ENCODE measurements around the gene SPTLC3. TPM values are rescaled to one million over a fixed set of nuclear protein-coding genes. Genes with fewer than 3 reads are reported as not detected.

The SPTLC3 gene
- total RNA-seq, 1 experiment from 2014 or later = 7.5 TPM

DNA sequence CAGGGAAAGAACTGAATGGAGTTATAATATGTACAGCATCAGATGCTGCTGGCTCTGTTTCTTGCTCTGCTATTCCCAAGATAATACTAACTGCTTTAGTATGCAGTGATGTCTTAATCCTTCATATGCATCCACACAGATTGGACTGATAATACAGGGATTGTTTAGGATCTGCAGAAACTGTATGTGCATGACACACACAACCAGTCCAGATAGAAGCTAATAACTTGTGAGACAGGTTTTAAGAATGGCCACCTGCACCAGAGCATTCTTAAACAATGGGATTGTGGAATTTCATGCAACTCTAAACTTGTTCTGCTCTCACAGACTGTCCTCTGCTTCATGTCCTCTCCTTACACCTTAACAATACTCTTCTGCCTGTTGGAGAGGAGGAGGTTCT is 90.9 kb downstream of the SPTLC3 start:
- no peaks in the 10 kb centered on the region for H3K27me3 Mint-ChIP-seq (ENCODE audit: unreplicated experiment)
- intact Hi-C loops (cut with micrococcal nuclease; ENCODE audit: unreplicated experiment) = loop anchor here (10.0 kb wide), 1 partner anchor 95 kb away; the partner anchor contains the start of gene SPTLC3
- BruUV-seq (replicated peaks) = no TSS peak
- TF ChIP-seq, protein P1, sequence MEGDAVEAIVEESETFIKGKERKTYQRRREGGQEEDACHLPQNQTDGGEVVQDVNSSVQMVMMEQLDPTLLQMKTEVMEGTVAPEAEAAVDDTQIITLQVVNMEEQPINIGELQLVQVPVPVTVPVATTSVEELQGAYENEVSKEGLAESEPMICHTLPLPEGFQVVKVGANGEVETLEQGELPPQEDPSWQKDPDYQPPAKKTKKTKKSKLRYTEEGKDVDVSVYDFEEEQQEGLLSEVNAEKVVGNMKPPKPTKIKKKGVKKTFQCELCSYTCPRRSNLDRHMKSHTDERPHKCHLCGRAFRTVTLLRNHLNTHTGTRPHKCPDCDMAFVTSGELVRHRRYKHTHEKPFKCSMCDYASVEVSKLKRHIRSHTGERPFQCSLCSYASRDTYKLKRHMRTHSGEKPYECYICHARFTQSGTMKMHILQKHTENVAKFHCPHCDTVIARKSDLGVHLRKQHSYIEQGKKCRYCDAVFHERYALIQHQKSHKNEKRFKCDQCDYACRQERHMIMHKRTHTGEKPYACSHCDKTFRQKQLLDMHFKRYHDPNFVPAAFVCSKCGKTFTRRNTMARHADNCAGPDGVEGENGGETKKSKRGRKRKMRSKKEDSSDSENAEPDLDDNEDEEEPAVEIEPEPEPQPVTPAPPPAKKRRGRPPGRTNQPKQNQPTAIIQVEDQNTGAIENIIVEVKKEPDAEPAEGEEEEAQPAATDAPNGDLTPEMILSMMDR (IDR thresholded peaks at IDR 0.05; ENCODE audit: unreplicated experiment) = no peak
- CTCF ChIA-PET = no interaction called here
- no peak overlapping the region for H3K4me3 Mint-ChIP-seq (ENCODE audit: low read depth, unreplicated experiment)
- no peak overlapping the region for H3K27ac Mint-ChIP-seq (ENCODE audit: unreplicated experiment)
- H3K9me3 Mint-ChIP-seq (ENCODE audit: low read depth, unreplicated experiment) = no peaks in the 10 kb centered on the region
- DNase-seq = no peak
- peaks cover 7% of the 10 kb centered on the region for H3K4me1 Mint-ChIP-seq (ENCODE audit: low read depth, unreplicated experiment)
- H3K36me3 Mint-ChIP-seq (ENCODE audit: insufficient read depth, unreplicated experiment) = no peaks in the 10 kb centered on the region

DNA sequence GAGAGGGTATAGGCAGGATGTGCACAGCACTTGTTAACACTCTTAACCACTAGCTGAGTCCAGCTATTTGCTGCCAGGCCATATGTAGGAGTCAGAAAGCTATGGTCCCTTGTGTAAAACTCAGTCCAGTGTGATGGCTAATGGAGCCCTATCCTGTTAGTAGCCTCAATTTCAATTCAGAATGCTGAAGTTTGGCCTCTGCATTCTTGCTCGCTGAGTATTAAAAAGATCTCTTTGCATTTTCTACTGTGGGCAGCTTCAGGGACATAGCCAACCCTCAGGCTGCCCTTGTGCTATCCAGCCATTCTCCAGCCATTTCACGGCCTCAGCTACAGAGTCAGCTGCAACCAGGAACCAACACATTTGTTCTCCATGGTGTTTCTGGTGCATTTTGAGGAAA is 92.5 kb downstream of the SPTLC3 start:
- Mint-ChIP-seq H3K27me3 (ENCODE audit: unreplicated experiment) (no peaks in the 10 kb centered on the region), H3K36me3 (ENCODE audit: insufficient read depth, unreplicated experiment) (no peaks in the 10 kb centered on the region), H3K4me3 (ENCODE audit: low read depth, unreplicated experiment) (no peak overlapping the region), H3K4me1 (ENCODE audit: low read depth, unreplicated experiment) (peaks cover 7% of the 10 kb centered on the region), H3K9me3 (ENCODE audit: low read depth, unreplicated experiment) (no peaks in the 10 kb centered on the region), H3K27ac (ENCODE audit: unreplicated experiment) (no peak overlapping the region)
- DNase-seq = no peak
- CTCF ChIA-PET = interaction anchor here (0.6 kb wide), 1 partner anchor 725 kb away, joined by 4 read pairs; no protein-coding TSS in a partner anchor
- intact Hi-C loops (cut with micrococcal nuclease; ENCODE audit: unreplicated experiment) = loop anchor here (10.0 kb wide), 1 partner anchor 96 kb away; the partner anchor contains the start of gene SPTLC3
- no TSS peak for BruUV-seq (replicated peaks)
- TF ChIP-seq, protein P1 (IDR thresholded peaks at IDR 0.05; ENCODE audit: unreplicated experiment) = no peak

- H3K4me1 Mint-ChIP-seq (ENCODE audit: low read depth, unreplicated experiment) = peaks cover 7% of the 10 kb centered on the region
- no peaks in the 10 kb centered on the region for H3K36me3 Mint-ChIP-seq (ENCODE audit: insufficient read depth, unreplicated experiment)
- TF ChIP-seq, protein P1 (IDR thresholded peaks at IDR 0.05; ENCODE audit: unreplicated experiment) = no peak
- no peaks in the 10 kb centered on the region for H3K9me3 Mint-ChIP-seq (ENCODE audit: low read depth, unreplicated experiment)
- no peak overlapping the region for H3K27ac Mint-ChIP-seq (ENCODE audit: unreplicated experiment)
- no peaks in the 10 kb centered on the region for H3K27me3 Mint-ChIP-seq (ENCODE audit: unreplicated experiment)
- no TSS peak for BruUV-seq (replicated peaks)
- no peak overlapping the region for H3K4me3 Mint-ChIP-seq (ENCODE audit: low read depth, unreplicated experiment)
- CTCF ChIA-PET = interaction anchor here (0.6 kb wide), 1 partner anchor 726 kb away, joined by 4 read pairs; no protein-coding TSS in a partner anchor
- intact Hi-C loops (cut with micrococcal nuclease; ENCODE audit: unreplicated experiment) = loop anchor here (10.0 kb wide), 1 partner anchor 97 kb away; the partner anchor contains the start of gene SPTLC3
- no peak for DNase-seq
Measured at GRCh38 chr20:13101706-13102105, 92.9 kb downstream of the SPTLC3 start.

- no peak overlapping the region for H3K27ac Mint-ChIP-seq (ENCODE audit: unreplicated experiment)
- H3K27me3 Mint-ChIP-seq (ENCODE audit: unreplicated experiment) = no peaks in the 10 kb centered on the region
- no peaks in the 10 kb centered on the region for H3K9me3 Mint-ChIP-seq (ENCODE audit: low read depth, unreplicated experiment)
- no peak for DNase-seq
- BruUV-seq (replicated peaks) = no TSS peak
- no peaks in the 10 kb centered on the region for H3K36me3 Mint-ChIP-seq (ENCODE audit: insufficient read depth, unreplicated experiment)
- CTCF ChIA-PET = interaction anchor here (0.6 kb wide), 1 partner anchor 11 kb away, joined by 3 read pairs; no protein-coding TSS in a partner anchor
- no peak overlapping the region for H3K4me3 Mint-ChIP-seq (ENCODE audit: low read depth, unreplicated experiment)
- H3K4me1 Mint-ChIP-seq (ENCODE audit: low read depth, unreplicated experiment) = peaks cover 7% of the 10 kb centered on the region
- intact Hi-C loops (cut with micrococcal nuclease; ENCODE audit: unreplicated experiment) = loop anchor here (10.0 kb wide), 1 partner anchor 97 kb away; the partner anchor contains the start of gene SPTLC3
- TF ChIP-seq, protein P1 (IDR thresholded peaks at IDR 0.05; ENCODE audit: unreplicated experiment) = no peak
Measured at GRCh38 chr20:13102237-13102636, 93.5 kb downstream of the SPTLC3 start.
